Activated CD4-positive, CD25-positive, alpha-beta regulatory T cell treated with anti-CD3 and anti-CD28 coated beads, Interleukin-2, amount 50 U/mL, for 72 hours (primary cell): ENCODE measurements around the gene PRKCE.
"Not testable (repeated sequence)": the region's sequence is repeated elsewhere in the genome, so short reads cannot be mapped to it uniquely, and the experiment has no call there.

ENCODE experiments used
- DNase-seq: peaks from one replicate; pipeline ENCODE4 v3.0.0; 2021

Gene PRKCE

GRCh38 chr2:45700407-45701013, 49.0 kb downstream of the PRKCE start:
- no peak for DNase-seq

- DNase-seq, result no peak
These were observed 53.8 kb downstream of the PRKCE start for GRCh38 chr2:45705233-45705632.

- no peak for DNase-seq
These were observed 54.6 kb downstream of the PRKCE start for GRCh38 chr2:45706033-45706432.

- no peak for DNase-seq
These were observed 55.5 kb downstream of the PRKCE start for GRCh38 chr2:45707006-45707405.

GRCh38 chr2:45707661-45708060, 56.2 kb downstream of the PRKCE start:
- no peak for DNase-seq

- no peak for DNase-seq
These were observed 57.0 kb downstream of the PRKCE start for GRCh38 chr2:45708501-45708900.

- no peak for DNase-seq
These were observed 57.7 kb downstream of the PRKCE start for GRCh38 chr2:45709137-45709536.

GRCh38 chr2:45710468-45710867, 59.0 kb downstream of the PRKCE start:
- DNase-seq, result no peak

GRCh38 chr2:45711224-45711623, 59.7 kb downstream of the PRKCE start:
- DNase-seq, result no peak

GRCh38 chr2:45712570-45712969, 61.1 kb downstream of the PRKCE start:
- DNase-seq, result no peak

GRCh38 chr2:45713136-45713535, 61.7 kb downstream of the PRKCE start:
- DNase-seq, result no peak

- DNase-seq, result no peak
These were observed 62.1 kb downstream of the PRKCE start for GRCh38 chr2:45713591-45713990.

- DNase-seq, result no peak
These were observed 63.2 kb downstream of the PRKCE start for GRCh38 chr2:45714679-45715078.

- DNase-seq, result no peak
These were observed 64.3 kb downstream of the PRKCE start for GRCh38 chr2:45715601-45716379.

GRCh38 chr2:45716432-45716831, 65.0 kb downstream of the PRKCE start:
- not testable (repeated sequence) for DNase-seq

- DNase-seq, result no peak
These were observed 65.4 kb downstream of the PRKCE start for GRCh38 chr2:45716915-45717314.

GRCh38 chr2:45720210-45720609, 68.7 kb downstream of the PRKCE start:
- DNase-seq, result no peak

- DNase-seq, result no peak
These were observed 69.7 kb downstream of the PRKCE start for GRCh38 chr2:45721150-45721549.

- DNase-seq, result no peak
These were observed 71.0 kb downstream of the PRKCE start for GRCh38 chr2:45722477-45722876.

- DNase-seq, result no peak
These were observed 72.4 kb downstream of the PRKCE start for GRCh38 chr2:45723857-45724256.

- no peak for DNase-seq
These were observed 72.9 kb downstream of the PRKCE start for GRCh38 chr2:45724335-45724734.

- no peak for DNase-seq
These were observed 74.3 kb downstream of the PRKCE start for GRCh38 chr2:45725731-45726130.

GRCh38 chr2:45726188-45726587, 74.7 kb downstream of the PRKCE start:
- DNase-seq, result no peak

- DNase-seq, result no peak
These were observed 77.0 kb downstream of the PRKCE start for GRCh38 chr2:45728458-45728942.
